Measurements from ENCODE around the gene TTLL10.

The TTLL10 gene

DNA sequence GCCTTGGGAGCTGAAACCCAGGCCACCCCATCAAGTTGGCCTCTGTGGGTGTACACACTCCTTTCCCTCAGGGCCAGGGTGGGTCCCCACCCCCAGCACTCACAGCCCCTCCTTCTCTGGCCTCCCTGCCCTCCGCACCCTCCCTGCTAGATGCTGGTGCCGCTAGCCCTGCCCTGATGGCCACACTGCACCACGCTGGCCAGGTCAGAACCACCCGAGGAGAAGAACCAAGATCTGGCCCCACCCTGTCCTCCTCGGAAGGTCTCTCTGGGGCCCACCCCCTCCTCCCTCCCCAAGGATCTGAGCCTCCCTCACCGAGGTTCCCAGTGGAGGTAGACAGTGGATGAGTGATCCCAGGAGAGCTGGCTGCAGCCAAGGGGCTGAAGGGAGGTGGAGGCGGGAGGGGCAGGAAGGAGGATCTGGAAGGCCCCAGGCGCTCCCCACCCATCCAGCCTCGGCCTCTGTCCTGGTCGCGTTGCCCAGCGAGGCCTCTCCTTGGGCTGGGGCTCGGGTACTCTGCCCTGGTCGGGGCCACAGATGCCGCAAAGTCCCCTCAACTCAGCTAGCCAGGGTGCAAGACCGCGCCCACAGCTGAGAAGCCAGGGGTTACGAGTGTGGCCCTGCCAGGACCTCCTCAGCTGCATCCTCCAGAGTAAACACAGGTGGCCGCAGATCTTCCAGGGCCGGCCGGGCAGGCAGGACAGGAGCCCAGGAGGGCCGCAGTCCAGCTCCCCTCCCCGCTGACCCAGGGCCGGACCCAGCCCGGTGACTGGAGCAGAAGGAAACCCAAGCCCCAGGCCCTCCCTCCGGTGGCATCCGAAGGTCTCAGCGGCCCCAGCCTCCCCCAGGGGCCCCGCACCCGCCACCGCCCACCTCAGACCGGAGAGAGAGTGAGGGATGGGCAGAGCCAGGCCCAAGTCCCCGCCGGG lies 63.5 kb downstream of the TTLL10 start:
- DNase-seq (ENCODE audit: low read depth): no peak

DNA sequence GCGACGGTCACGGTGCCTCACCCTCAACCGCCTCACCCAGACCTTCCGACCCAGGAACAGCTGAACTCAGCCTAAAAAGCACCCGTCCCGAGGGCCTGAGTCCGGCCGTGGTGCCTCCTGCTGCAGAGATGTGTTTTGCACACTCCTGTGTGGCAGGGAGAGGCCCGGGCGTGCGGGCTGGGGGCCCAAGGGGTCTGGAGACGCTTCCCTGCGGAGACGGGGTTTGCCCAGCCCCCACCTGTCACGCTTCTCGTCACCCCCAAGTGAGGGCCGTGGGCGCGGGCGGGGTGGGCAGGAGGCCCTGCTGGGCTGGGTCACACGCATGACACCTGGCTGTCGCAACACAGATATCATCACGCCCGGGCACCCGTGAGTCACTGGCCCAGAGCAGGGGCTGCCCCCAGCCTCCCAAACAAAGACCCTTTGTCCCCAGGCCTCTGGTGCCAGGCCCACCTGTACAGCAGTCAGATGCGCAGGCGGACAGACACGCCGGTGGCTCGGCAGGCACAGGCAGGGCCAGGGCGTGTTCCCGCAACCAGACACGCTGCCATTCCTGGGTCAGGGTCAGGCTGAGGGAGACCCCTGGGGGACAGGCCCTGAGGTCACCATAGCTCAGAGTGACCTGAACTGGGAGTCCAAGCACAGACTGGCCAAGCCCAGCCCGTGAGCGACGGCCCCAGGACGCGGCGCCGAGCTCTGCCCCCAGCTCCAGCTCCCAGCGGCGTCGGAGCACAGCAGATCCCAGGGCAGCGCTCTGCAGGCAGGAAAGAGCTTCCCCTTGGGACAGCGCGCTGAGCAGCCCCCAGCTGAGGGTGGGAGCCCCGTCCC lies 64.4 kb downstream of the TTLL10 start:
- DNase-seq (ENCODE audit: low read depth): no peak

GRCh38 chr1:1238702-1239178 lies 65.1 kb downstream of the TTLL10 start:
- no peak for DNase-seq (ENCODE audit: low read depth)

DNA sequence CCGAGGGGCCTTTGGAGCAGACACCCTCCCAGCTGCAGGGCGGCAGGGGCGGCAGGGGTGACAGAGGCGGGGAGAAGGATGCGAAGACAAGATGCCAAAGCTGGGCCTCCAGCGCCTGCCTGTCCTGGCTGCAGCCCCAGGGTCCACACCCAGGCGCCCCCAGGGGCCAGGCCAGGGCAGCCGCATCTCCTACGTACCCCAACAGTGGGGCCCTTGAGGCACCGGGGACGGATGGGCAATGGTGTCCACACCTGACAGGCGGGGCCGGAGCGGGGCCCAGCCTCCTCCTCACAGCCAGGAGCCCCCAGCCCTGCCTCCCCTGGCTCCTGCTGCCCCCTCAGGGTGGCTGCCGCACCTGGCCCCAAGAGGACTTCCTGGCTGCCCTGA lies 65.5 kb downstream of the TTLL10 start:
- no peak for DNase-seq (ENCODE audit: low read depth)

DNA sequence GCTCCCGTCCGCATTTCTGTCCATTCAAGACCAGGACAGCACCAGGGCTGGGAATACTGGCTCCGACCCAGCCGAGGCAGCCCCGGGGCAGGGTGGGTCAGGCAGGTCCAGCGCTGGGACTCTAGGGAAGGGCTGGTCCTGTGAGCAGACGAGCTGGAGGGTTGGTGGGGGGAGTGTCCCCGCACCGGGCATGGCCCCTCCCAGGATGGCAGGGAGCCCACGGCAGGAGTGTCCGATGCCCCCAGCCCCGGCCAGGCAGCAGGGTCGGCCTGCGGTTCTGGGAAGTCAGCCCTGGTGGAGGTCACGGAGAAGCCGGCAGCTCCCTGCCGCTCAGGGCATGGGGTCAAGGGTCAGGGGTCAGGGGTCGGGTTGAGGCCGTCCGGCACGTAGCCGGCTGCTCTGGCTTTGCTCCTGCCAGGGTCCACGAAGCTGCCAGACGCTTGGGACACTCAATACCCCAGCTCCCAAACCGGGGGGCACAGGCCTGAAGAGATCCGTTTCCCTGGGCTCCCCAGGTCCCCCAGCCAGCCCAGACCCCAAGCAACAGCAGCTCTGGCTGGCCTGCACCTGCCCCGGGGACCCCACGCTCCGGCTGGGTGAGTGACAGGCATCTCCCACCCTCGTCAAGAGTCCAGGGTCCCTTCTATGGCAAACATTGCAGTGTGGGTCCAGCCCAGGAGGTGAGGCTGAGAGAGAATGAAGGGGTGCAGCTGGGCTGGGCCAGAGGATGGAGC lies 66.1 kb downstream of the TTLL10 start:
- no peak for DNase-seq (ENCODE audit: low read depth)

GRCh38 chr1:1240348-1240732 lies 66.7 kb downstream of the TTLL10 start:
- DNase-seq (ENCODE audit: low read depth): no peak

GRCh38 chr1:1240822-1241587 lies 67.3 kb downstream of the TTLL10 start:
- no peak for DNase-seq (ENCODE audit: low read depth)

- DNase-seq (ENCODE audit: low read depth): no peak
Measured at GRCh38 chr1:1241588-1242219, 68.0 kb downstream of the TTLL10 start.

GRCh38 chr1:1242461-1243265 lies 69.0 kb downstream of the TTLL10 start:
- no peak for DNase-seq (ENCODE audit: low read depth)

DNA sequence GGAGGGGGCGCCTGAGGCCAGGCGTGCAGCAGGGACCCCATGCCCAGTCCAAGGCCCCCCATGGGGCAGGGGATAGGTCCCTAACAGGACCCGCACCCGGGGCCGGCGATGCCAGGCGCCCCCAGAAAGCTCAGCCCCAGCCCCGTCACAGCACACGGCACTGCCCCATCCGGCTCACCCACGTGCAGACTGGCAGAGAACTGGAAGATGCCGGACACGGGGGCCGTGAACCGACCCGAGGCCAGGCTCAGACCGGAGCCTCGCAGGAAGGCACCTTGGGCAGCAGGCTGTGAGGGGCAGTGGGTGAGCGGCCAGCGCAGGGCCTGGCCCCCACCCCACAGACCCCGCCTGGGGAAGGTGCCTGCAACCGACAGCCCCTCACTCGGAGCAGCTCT lies 69.6 kb downstream of the TTLL10 start:
- no peak for DNase-seq (ENCODE audit: low read depth)

DNA sequence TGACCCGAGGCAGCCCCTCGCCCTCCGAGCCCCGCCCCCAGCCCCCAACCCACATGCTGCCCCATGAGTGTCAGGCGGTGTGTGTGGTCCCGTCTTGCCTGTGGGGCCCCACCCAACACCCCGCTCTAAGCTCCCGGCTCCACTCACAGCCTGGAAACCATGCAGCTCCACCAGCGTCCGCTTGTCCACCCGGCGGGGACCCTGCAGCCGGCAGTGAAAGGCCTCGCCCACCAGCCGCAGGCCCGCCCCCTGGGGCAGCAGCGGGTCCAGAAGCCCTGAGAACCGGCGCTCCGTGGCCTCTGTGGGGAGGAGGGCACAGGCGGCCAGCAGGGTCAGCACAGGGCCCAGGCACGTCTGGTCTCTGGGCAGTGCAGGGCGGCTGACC lies 70.1 kb downstream of the TTLL10 start:
- DNase-seq (ENCODE audit: low read depth): no peak

DNA sequence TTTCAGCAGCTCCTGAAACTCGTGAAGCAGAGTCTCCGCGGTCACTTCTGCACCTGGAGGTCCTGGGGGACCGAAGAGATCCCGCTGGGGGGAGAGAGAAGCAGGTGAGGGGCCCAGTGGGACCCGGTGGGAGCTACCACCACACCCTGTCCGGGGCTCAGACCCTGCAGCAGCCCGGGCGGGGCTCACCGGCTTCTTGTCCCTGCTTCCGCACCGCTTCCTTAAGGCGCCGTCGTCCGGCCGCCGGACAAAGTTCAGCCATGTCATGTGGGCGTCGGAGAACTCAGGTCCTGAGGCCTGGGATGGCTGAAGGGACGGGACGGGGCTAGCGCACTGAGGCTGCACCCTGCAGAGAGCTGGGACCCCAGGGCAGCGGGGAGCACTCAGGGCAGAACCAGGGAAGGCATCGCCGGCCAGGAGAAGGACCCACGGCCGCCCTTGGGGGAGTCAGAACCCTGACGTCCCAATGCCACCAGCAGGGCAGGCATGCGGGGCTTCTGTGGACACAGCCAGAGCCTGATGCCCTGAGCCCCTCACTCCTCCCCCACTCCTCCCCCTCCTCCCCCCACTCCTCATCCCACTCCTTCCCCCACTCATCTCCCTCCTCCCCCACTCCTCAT lies 70.6 kb downstream of the TTLL10 start:
- no peak for DNase-seq (ENCODE audit: low read depth)

- no peak for DNase-seq (ENCODE audit: low read depth)
Measured at GRCh38 chr1:1245178-1245816, 71.6 kb downstream of the TTLL10 start.

DNA sequence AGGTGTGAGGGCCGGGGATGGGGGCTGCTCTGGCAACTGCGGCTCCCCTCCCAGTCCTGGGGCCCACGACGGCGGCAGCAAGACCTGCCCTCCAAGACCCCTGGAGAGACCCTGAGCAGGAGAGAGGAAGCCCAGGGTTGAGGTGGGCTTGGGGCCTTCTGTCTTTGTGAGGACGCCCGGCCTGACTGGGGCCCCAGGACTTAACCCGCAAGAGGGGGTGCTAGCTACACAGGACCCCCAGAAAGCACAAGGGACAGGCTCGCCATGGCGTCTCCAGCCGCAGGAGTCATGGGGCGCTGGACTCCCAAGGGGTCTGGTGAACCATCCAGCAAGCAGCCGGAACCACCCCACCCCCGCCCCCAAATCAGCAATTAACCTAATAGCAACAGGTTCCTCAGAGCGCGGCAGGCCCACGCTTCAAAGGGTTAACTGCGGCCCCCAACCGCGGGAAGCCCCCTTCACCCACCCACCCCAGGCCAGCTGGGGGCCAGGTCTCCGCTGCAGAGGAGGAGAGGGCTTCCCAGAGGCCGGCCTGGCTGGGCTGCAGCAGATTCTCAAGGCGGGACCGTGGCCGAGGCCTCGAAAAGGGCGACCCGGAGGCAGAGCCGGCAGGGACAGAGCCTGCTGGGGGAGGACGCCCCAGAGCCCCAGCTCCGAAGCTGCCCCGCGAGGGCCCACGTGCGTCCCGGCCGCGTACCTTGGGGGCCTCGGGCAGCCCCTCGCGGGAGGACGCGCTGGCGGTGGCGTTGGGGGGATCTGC lies 72.3 kb downstream of the TTLL10 start:
- DNase-seq (ENCODE audit: low read depth): no peak

DNA sequence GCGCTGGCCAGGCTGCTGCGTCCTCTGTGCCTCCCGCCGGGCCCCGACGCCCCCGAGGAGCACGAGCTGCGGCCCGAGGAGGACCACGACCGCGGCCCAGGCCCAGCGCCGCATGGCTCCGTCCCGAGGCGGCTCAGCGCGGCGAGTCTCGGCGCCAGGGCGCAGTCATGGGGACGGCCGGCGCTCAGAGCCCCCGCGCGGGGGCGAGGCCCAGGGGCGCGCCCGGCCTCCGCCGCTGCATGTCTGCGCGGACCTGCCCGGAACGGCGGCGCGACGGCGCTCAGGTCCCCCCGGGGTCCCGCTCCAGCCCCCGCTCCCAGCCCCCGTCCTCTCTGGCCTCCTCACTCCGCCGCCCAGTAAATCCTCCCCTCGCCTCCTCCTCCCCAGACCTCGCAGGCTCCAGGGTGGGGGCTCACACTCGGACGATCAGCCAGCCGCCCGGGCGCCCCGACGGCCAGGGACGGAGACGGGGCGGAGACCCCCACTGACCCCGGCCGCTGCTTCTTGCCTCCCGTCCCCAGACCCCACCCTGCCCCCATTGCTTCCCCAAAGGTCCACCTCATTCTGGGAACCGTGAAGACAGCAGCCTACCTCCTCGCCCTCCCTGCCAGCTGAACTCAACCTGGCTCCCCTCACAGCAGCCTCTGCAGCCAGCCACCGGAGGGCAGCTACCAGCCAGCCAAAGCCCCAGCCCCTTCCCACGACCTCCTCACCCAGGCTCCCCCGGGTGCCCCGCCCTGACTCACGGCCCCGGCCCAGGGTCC lies 73.1 kb downstream of the TTLL10 start, which contains the start of gene C1QTNF12:
Gene C1QTNF12, minus strand, starts transcription at position 146 of the 764 bp plus-strand sequence. Its CDS starts 32 bp downstream, at position 114.
- DNase-seq (ENCODE audit: low read depth): no peak

DNA sequence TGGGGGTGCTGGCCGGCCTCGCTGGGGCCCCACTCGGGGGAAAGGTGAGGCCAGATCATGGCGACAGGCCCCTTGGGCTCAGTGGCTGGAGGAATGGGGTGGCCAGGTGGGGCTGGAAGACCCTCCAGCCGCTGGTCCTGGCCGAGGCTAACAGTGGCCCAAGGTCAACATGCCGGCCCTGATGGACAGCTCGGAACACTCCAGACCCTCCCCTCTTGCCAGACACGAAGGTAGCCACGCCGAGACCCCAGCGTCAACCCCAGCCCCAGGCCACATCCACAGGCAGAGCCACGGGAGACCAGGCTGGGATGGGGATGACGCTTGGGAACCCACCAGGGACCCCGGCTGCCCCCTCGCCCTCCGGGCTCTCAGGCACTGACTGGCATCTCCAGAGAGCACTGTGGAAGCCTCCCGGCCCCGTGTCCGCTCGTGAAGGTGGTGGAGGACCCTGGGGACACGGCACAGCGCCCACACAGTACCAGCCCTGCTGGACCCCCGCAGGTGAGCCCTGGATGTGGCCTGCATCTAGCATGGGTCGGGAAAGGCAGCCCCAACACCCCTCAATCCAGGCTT lies 73.7 kb downstream of the TTLL10 start:
- no peak for DNase-seq (ENCODE audit: low read depth)
